LHCN-M2 (cell line): ENCODE measurements around the gene HOXA2. TPM values are rescaled to one million over a fixed set of nuclear protein-coding genes. Genes with fewer than 3 reads are reported as not detected.

ENCODE experiments used
- DNase-seq: peaks from one replicate; pipeline ENCODE4 v3.0.0-alpha.2; 2012; ENCODE audit warnings: low read depth
- total RNA-seq: library from RNA; depleted of rRNA; stranded (reverse); fragments of >200 nt; gene quantifications from 2 replicates; pipeline ENCODE4 v1.2.3, GENCODE V29; 2014; rRNA removed

The HOXA2 gene
- total RNA-seq, 1 experiment from 2014 or later, result 0.46 TPM

- peak; percentile 30 for DNase-seq
Measured at GRCh38 chr7:27080844-27081436, 21.5 kb downstream of the HOXA2 start.

- DNase-seq, result peak; percentile 19
Measured at GRCh38 chr7:27079234-27079975, 23.1 kb downstream of the HOXA2 start.

GRCh38 chr7:27078616-27079233 is 23.8 kb downstream of the HOXA2 start:
- DNase-seq, result no peak

- DNase-seq, result peak; percentile 19
Measured at GRCh38 chr7:27073076-27073475, 29.4 kb downstream of the HOXA2 start.

- DNase-seq, result peak; percentile 59
Measured at GRCh38 chr7:27071622-27072390, 30.7 kb downstream of the HOXA2 start.

- no peak for DNase-seq
Measured at GRCh38 chr7:27068259-27068658, 34.2 kb downstream of the HOXA2 start.

GRCh38 chr7:27066148-27066547 is 36.3 kb downstream of the HOXA2 start:
- DNase-seq, result peak; percentile 38

- DNase-seq, result no peak
Measured at GRCh38 chr7:27065709-27066108, 36.8 kb downstream of the HOXA2 start.

- no peak for DNase-seq
Measured at GRCh38 chr7:27064661-27065060, 37.8 kb downstream of the HOXA2 start.

GRCh38 chr7:27064159-27064558 is 38.3 kb downstream of the HOXA2 start:
- peak; percentile 70 for DNase-seq

- peak; percentile 44 for DNase-seq
Measured at GRCh38 chr7:27062946-27063345, 39.5 kb downstream of the HOXA2 start.

GRCh38 chr7:27053153-27053552 is 49.3 kb downstream of the HOXA2 start:
- DNase-seq, result no peak

- no peak for DNase-seq
Measured at GRCh38 chr7:27051451-27051850, 51.0 kb downstream of the HOXA2 start.

Other genes with a start within 250 kb of the HOXA2 start
- gene SKAP2, start 238.1 kb downstream of the HOXA2 start, total RNA-seq, result 43.7 and 60.7 TPM in 2 replicates
- 3.7 and 5.9 TPM in 2 replicates for gene HOXA1, start 6.7 kb downstream of the HOXA2 start, total RNA-seq
- 7.5 and 8.9 TPM in 2 replicates for gene HOXA4, start 28.1 kb upstream of the HOXA2 start, total RNA-seq
- gene HOXA5, start 41.0 kb upstream of the HOXA2 start, total RNA-seq, result 8.6 and 9.4 TPM in 2 replicates
- 1.6 and 2.1 TPM in 2 replicates for gene HOXA6, start 45.1 kb upstream of the HOXA2 start, total RNA-seq
- 4.6 and 4.7 TPM in 2 replicates for gene HOXA3, start 49.9 kb upstream of the HOXA2 start, total RNA-seq
- 4.5 and 8.3 TPM in 2 replicates for gene HOXA7, start 54.0 kb upstream of the HOXA2 start, total RNA-seq
- 8.7 TPM in 2 replicates for gene HOXA9, start 62.9 kb upstream of the HOXA2 start, total RNA-seq
- gene HOXA10, start 71.6 kb upstream of the HOXA2 start, total RNA-seq, result 12.8 and 13.2 TPM in 2 replicates
- 3.9 and 4.0 TPM in 2 replicates for gene HOXA11, start 82.5 kb upstream of the HOXA2 start, total RNA-seq
- 0.06 and 0.11 TPM in 2 replicates for gene HOXA13, start 97.4 kb upstream of the HOXA2 start, total RNA-seq
- gene EVX1, start 140.1 kb upstream of the HOXA2 start, total RNA-seq, result not detected in 2 replicates